Measurements from ENCODE around the gene CHRNB1.
"Not testable (repeated sequence)": the region's sequence is repeated elsewhere in the genome, so short reads cannot be mapped to it uniquely, and the experiment has no call there.

CHRNB1 gene

DNA sequence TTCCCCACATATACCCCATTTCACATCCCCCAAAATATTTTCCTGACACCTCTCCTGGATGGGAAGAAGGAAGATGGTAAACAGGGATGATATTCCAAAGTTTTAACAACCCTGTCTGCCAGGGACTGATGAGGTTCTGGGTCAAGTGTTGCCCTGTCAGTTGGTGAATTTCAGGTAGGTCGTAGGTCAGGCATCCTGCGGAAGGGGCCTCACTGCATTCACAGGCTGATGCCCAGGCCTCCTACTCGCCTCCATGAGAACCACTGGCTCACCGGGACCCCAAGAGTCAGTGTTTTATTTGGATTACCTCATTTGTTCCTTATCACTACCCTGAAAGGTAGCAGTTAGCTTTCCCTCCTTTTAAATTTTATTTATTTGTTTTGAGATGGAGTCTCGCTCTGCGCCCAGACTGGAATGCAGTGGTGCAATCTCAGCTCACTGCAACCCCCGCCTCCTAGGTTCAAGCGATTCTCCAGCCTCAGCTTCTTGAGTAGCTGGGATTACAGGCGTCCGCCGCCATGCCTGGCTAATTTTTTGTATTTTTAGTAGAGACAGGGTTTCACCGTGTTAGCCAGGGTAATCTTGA, 24.0 kb downstream of the CHRNB1 start:
- no peak overlapping the region for H3K4me3 ChIP-seq (ENCODE audit: low read depth, low read length)
- DNase-seq (ENCODE audit: low read depth) = no peak
- in situ Hi-C loops (cut with HindIII; ENCODE audit: low sequenced_read_pairs) = no loop called here
- TF ChIP-seq, protein P1, sequence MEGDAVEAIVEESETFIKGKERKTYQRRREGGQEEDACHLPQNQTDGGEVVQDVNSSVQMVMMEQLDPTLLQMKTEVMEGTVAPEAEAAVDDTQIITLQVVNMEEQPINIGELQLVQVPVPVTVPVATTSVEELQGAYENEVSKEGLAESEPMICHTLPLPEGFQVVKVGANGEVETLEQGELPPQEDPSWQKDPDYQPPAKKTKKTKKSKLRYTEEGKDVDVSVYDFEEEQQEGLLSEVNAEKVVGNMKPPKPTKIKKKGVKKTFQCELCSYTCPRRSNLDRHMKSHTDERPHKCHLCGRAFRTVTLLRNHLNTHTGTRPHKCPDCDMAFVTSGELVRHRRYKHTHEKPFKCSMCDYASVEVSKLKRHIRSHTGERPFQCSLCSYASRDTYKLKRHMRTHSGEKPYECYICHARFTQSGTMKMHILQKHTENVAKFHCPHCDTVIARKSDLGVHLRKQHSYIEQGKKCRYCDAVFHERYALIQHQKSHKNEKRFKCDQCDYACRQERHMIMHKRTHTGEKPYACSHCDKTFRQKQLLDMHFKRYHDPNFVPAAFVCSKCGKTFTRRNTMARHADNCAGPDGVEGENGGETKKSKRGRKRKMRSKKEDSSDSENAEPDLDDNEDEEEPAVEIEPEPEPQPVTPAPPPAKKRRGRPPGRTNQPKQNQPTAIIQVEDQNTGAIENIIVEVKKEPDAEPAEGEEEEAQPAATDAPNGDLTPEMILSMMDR (IDR thresholded peaks at IDR 0.05; ENCODE audit: low read depth, low read length, missing control alignments) = no peak

DNA sequence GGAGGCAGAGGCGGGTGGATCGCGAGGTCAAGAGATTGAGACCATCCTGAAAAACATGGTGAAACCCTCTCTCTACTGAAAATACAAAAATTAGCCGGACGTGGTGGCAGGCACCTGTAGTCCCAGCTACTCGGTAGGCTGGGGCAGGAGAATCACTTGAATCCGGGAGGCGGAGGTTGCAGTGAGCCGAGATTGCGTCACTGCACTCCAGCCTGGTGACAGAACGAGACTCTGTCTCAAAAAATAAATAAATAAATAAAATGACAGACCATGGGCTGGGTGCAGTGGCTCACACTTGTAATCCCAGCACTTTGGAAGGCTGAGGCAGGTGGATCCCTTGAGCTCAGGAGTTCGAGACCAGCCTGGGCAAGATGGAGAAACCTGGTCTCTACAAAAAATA, 25.0 kb downstream of the CHRNB1 start:
- H3K4me3 ChIP-seq (ENCODE audit: low read depth, low read length); DNase-seq (ENCODE audit: low read depth); in situ Hi-C loops (cut with HindIII; ENCODE audit: low sequenced_read_pairs): not testable (repeated sequence)

DNA sequence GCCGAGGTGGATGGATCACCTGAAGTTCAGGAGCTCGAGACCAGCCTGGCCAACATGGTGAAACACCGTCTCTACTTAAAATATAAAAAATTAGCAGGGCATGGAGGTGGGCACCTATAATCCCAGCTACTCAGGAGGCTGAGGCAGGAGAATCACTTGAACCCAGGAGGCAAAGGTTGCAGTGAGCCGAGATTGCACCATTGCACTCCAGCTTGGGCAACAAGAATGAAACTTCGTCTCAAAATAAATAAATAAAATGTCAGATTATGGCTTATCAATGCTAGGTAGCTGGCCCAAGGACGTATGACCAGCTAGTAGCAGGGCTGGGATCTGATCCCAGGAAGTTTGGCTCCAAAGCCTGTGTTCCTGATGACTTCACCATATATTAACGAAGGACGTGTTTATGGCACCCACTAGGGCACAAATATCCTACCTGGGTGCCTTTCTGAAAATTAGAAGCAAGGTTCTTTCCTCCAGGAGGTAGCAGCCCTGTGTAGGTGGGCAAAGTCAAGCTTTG, 25.7 kb downstream of the CHRNB1 start:
- in situ Hi-C loops (cut with HindIII; ENCODE audit: low sequenced_read_pairs); DNase-seq (ENCODE audit: low read depth); H3K4me3 ChIP-seq (ENCODE audit: low read depth, low read length): not testable (repeated sequence)

DNA sequence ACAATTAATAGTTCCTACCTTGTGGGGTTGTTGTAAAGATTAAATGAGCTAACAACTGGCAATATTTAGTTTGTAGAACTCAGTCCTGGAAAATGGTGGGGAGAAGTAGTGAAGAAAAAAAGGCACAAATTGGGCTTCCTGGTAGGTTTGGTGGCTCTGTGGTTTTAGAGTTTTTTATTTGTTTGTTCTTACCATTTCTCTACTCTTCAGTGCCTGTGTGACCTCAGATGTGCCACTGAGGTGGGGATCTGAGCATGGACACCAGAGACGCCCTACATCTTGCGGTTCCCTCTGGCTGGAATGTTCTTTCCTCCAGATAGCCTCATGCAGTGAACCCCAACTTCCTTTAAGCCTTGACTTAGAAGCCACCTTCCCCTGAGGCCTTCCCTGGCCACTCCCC, 26.9 kb downstream of the CHRNB1 start:
- TF ChIP-seq, protein P1 (IDR thresholded peaks at IDR 0.05; ENCODE audit: low read depth, low read length, missing control alignments) = no peak
- no peak for DNase-seq (ENCODE audit: low read depth)
- H3K4me3 ChIP-seq (ENCODE audit: low read depth, low read length) = no peak overlapping the region
- in situ Hi-C loops (cut with HindIII; ENCODE audit: low sequenced_read_pairs) = no loop called here

DNA sequence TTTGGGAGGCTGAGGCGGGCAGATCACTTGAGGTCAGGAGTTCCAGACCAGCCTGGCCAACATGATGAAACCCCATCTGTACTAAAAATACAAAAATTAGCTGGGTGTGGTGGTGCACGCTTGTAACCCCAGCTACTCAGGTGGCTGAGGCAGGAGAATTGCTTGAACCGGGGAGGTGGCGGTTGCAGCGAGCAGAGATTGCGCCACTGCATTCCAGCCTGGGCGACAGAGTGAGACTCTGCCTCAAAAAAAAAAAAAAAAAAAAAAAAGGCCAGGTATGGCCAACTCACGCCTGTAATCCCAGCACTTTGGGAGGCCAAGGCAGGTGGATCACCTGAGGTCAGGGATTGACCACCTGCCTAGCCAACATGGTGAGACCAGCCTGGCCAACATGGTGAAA, 29.9 kb downstream of the CHRNB1 start:
- in situ Hi-C loops (cut with HindIII; ENCODE audit: low sequenced_read_pairs) = loop anchor here (5.0 kb wide), 3 partner anchors 42 to 87 kb away; no protein-coding TSS in a partner anchor
- not testable (repeated sequence) for DNase-seq (ENCODE audit: low read depth); H3K4me3 ChIP-seq (ENCODE audit: low read depth, low read length)

DNA sequence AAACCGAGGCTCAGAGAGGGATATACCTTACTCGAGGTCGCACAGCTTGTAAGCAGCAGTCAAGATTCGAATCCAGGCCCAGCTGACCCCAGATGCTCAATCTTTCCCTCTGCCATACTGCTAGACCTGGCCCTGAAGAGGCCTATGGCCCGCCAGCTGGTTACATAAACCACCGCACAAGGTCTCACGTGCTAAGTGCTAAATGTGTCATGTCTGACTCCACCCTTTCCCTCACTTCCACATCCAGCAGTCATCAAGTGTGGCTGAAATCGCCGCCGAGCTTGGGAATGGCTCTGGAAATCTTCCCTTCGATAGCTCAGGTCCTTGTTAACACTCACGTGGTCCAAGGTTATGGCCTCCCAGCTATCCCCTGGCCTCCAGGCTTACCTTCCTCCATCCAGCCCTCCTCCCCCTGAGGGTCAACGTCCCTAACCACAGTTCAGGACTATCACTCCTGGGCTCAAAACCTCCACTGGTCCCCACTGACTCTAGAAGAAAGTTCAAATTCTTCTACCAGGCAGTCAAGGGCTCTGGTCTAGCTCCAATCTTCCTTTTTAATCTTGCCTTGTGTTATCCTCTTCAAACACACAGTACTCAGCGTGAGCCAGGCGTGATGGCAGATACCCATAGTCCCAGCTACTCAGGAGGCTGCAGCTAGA, 31.0 kb downstream of the CHRNB1 start:
- TF ChIP-seq, protein P1 (IDR thresholded peaks at IDR 0.05; ENCODE audit: low read depth, low read length, missing control alignments) = no peak
- H3K4me3 ChIP-seq (ENCODE audit: low read depth, low read length) = no peak overlapping the region
- in situ Hi-C loops (cut with HindIII; ENCODE audit: low sequenced_read_pairs) = loop anchor here (5.0 kb wide), 3 partner anchors 44 to 89 kb away; no protein-coding TSS in a partner anchor
- no peak for DNase-seq (ENCODE audit: low read depth)

DNA sequence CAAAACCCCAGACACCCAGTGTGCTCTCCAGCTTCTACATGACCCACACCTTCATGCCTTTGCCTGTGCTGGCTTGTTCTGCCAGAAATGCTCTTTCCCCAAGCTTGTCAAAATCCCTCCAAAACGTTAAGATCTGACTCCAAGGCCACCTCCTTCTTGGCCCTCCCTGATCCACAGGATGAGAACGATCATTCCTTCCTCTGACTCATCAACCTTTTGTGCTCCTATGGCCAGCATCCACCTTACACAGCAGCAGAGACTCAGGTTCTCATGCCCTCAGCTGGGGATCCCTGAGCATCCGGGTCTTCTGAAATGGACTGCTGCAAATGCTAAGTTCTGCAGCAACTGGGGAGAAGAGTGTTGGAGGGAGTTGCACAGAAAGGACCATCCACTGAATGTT, 31.6 kb downstream of the CHRNB1 start:
- in situ Hi-C loops (cut with HindIII; ENCODE audit: low sequenced_read_pairs) = loop anchor here (5.0 kb wide), 3 partner anchors 44 to 89 kb away; no protein-coding TSS in a partner anchor
- peak; percentile 42 for DNase-seq (ENCODE audit: low read depth)
- H3K4me3 ChIP-seq (ENCODE audit: low read depth, low read length) = no peak overlapping the region
- TF ChIP-seq, protein P1 (IDR thresholded peaks at IDR 0.05; ENCODE audit: low read depth, low read length, missing control alignments) = no peak

DNA sequence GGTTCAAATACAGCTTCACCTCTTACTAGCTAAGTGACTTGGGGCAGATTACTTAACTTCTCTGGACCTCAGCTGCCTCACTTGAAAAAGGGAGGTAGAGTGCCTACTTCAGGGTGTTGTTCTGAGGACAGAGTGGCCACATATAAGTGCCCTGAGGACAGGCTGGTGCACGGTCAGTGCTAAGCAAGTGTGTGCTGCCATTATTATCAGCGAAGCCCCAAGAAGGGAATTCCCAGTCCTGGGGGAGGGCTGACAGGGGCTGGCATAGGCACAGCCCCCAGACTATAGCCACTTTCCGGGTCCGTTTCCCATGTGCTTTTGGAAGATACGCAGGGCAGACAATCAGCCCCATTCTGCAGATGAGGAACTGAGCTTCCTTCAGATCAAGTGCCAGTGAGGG, 32.1 kb downstream of the CHRNB1 start:
- in situ Hi-C loops (cut with HindIII; ENCODE audit: low sequenced_read_pairs) = loop anchor here (5.0 kb wide), 3 partner anchors 45 to 90 kb away; no protein-coding TSS in a partner anchor
- TF ChIP-seq, protein P1 (IDR thresholded peaks at IDR 0.05; ENCODE audit: low read depth, low read length, missing control alignments) = no peak
- no peak overlapping the region for H3K4me3 ChIP-seq (ENCODE audit: low read depth, low read length)
- no peak for DNase-seq (ENCODE audit: low read depth)

All from astrocyte of the cerebellum (primary cell).